PC-3 (cell line): Measurements from ENCODE around the gene EFNA5. TPM values are rescaled to one million over a fixed set of nuclear protein-coding genes. Genes with fewer than 3 reads are reported as not detected.

Experiments used
- ATAC-seq: fragments of 200-7000 bp; cut with Tn5 transposase; 2 replicates; pipeline ENCODE4 v1.9.1; 2020; ENCODE audit warnings: mild to moderate bottlenecking, moderate library complexity
- BruUV-seq: library from RNA; stranded (reverse); fragments of 400-500 nt; replicated peaks from 2 replicates; lab custom pipeline; 2021; lab: Mats Ljungman, UMichigan
- CTCF ChIA-PET: fragments of 300-600 bp; sonication (Branson Sonifier 250); formaldehyde crosslinking; loops from one replicate; lab custom pipeline; 2022; ENCODE audit warnings: antibody characterized with exemption; lab: Charles Lee
- POLR2A ChIA-PET: fragments of 300-600 bp; sonication (Branson Sonifier 250); formaldehyde crosslinking; loops from one replicate; lab custom pipeline; 2022; ENCODE audit warnings: antibody characterized with exemption; ENCODE audit not compliant: unreplicated experiment; lab: Charles Lee
- DNase-seq: peaks from one replicate; pipeline ENCODE4 v3.0.0-alpha.2; 2015
- H2AFZ ChIP-seq: fragments of 300-600 bp; sonication (generic); 2 replicates; pipeline ENCODE4 v1.6.0; 2016; ENCODE audit warnings: antibody characterized with exemption, low read length
- H3F3A ChIP-seq: fragments of 300-600 bp; sonication (generic); one replicate; pipeline ENCODE4 v1.6.0; 2017; ENCODE audit warnings: antibody characterized with exemption, low read length, control low read depth, mild to moderate bottlenecking; ENCODE audit not compliant: unreplicated experiment
- H3K27ac ChIP-seq: fragments of 300-600 bp; sonication (generic); 2 replicates; pipeline ENCODE4 v1.5.1; 2016; ENCODE audit warnings: mild to moderate bottlenecking, low read length
- H3K27me3 ChIP-seq: fragments of 300-600 bp; sonication (generic); 2 replicates; pipeline ENCODE4 v1.6.1; 2016; ENCODE audit warnings: low read length, mixed read lengths
- H3K36me3 ChIP-seq: fragments of 300-600 bp; sonication (generic); 2 replicates; pipeline ENCODE4 v1.6.1; 2016; ENCODE audit warnings: low read depth, mixed run types, low read length, mixed read lengths
- H3K4me1 ChIP-seq: fragments of 300-600 bp; sonication (generic); 2 replicates; pipeline ENCODE4 v1.5.1; 2016; ENCODE audit warnings: low read length; ENCODE audit not compliant: insufficient read depth
- H3K4me2 ChIP-seq: fragments of 300-600 bp; sonication (generic); 2 replicates; pipeline ENCODE4 v1.6.0; 2016; ENCODE audit warnings: low read length
- H3K4me3 ChIP-seq: fragments of 300-600 bp; sonication (generic); 2 replicates; pipeline ENCODE4 v1.5.1; 2016; ENCODE audit warnings: mild to moderate bottlenecking, low read length, mixed read lengths
- H3K79me2 ChIP-seq: fragments of 300-600 bp; sonication (generic); 2 replicates; pipeline ENCODE4 v1.6.1; 2017; ENCODE audit warnings: low read length, mixed read lengths
- H3K9ac ChIP-seq: fragments of 300-600 bp; sonication (generic); 2 replicates; pipeline ENCODE4 v1.6.0; 2016; ENCODE audit warnings: mild to moderate bottlenecking, low read length
- H3K9me2 ChIP-seq: fragments of 300-600 bp; sonication (generic); replicated peaks from 2 replicates; pipeline ENCODE4 v1.6.1; 2016; ENCODE audit warnings: mixed run types, low read length, mixed read lengths
- H3K9me3 ChIP-seq: fragments of 300-600 bp; sonication (generic); 2 replicates; pipeline ENCODE4 v1.6.1; 2016; ENCODE audit warnings: low read length, mixed read lengths
- H4K20me1 ChIP-seq: fragments of 300-600 bp; sonication (generic); 2 replicates; pipeline ENCODE4 v1.6.1; 2016; ENCODE audit warnings: low read length, mixed read lengths
- CTCF ChIP-seq: fragments of 300-600 bp; sonication (generic); conservative IDR thresholded peaks from 2 replicates; pipeline ENCODE4 v1.5.1; 2017; ENCODE audit warnings: antibody characterized with exemption, low read depth, mild to moderate bottlenecking, low read length
- EZH2 ChIP-seq: fragments of 300-600 bp; sonication (generic); IDR thresholded peaks from one replicate; pipeline ENCODE4 v1.6.1; 2017; ENCODE audit warnings: antibody characterized with exemption, mild to moderate bottlenecking, low read length; ENCODE audit not compliant: unreplicated experiment
- EZH2phosphoT487 ChIP-seq: fragments of 300-600 bp; sonication (generic); IDR thresholded peaks from 2 replicates; pipeline ENCODE4 v1.6.1; 2018; ENCODE audit warnings: mild to moderate bottlenecking, antibody characterized with exemption, low read length, borderline replicate concordance
- intact Hi-C: fragments of 100-400 bp; cut with micrococcal nuclease; formaldehyde crosslinking; loops from 2 replicates; pipeline ENCODE4 v1.9.0; 2023
- total RNA-seq: library from RNA; depleted of rRNA; stranded (reverse); fragments of >200 nt; gene quantifications from 2 replicates; pipeline ENCODE4 v1.2.3, GENCODE V29; 2014

EFNA5 gene
- total RNA-seq, 1 experiment from 2014 or later = 5.4 TPM

DNA sequence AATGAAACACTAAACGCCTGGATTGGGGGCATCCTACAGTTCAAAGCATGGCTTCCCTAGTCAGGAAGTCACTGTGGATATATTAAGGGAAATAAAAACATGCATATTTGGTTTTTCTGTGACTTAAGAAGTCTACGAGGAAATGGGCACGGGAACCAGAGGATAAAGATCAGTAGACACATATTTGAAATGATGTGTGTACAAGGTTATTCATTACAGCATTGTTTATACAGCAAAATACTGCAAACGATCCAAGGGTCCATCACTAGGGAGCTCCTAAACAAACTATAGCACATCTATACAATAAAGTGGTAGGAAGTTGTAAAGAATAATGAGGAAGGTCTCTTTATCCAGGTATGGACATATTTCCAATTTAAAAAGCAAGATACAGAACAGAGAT lies 71.8 kb downstream of the EFNA5 start:
- peaks cover 11% of the 10 kb centered on the region for H3K4me1 ChIP-seq
- no peak for DNase-seq
- POLR2A ChIA-PET = no interaction called here

DNA sequence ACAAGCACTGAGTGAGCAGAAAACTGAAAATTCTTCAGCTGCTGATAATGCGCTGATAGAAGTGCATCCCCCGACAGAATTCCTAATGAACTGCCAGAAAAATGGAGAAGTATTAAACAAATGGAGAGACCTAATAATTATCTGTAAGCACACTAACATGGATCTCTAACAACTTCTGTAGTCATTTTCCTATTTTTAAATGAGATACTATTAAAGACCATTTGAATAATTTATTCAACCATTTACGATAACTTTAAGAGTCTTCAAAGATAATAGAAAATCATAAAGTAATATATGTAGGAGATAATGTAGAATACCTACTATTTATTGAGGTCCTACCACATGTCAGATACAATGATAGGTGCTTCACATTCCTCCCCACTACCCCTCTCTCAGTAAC lies 72.9 kb downstream of the EFNA5 start:
- BruUV-seq = no TSS peak
- H3K4me3 ChIP-seq = no peak overlapping the region
- intact Hi-C loops = no loop called here
- TF ChIP-seq EZH2phosphoT487 (no peak), CTCF (no peak), EZH2 (no peak)
- no peaks in the 10 kb centered on the region for H3K9me3 ChIP-seq
- H3K4me2 ChIP-seq = no peak overlapping the region
- H3K79me2 ChIP-seq = no peaks in the 10 kb centered on the region
- H2AFZ ChIP-seq = no peak overlapping the region
- DNase-seq = no peak
- H3K9ac ChIP-seq = no peak overlapping the region
- H3K4me1 ChIP-seq = peaks cover 12% of the 10 kb centered on the region
- H3K27me3 ChIP-seq = no peaks in the 10 kb centered on the region
- no peak overlapping the region for H3K27ac ChIP-seq
- CTCF ChIA-PET = no interaction called here
- no peaks in the 10 kb centered on the region for H3K9me2 ChIP-seq
- no peaks in the 10 kb centered on the region for H3F3A ChIP-seq
- no peak for ATAC-seq
- H3K36me3 ChIP-seq = no peaks in the 10 kb centered on the region
- POLR2A ChIA-PET = no interaction called here
- H4K20me1 ChIP-seq = no peaks in the 10 kb centered on the region

More for the DNA sequence above, 71.8 kb downstream of the EFNA5 start:
- Histone ChIP-seq H3K9me2 (no peaks in the 10 kb centered on the region), H3K4me3 (no peak overlapping the region), H3K27me3 (no peaks in the 10 kb centered on the region), H3K4me2 (no peak overlapping the region), H3K27ac (no peak overlapping the region), H3K36me3 (no peaks in the 10 kb centered on the region), H4K20me1 (no peaks in the 10 kb centered on the region), H3K9me3 (no peaks in the 10 kb centered on the region), H3F3A (no peaks in the 10 kb centered on the region), H2AFZ (no peak overlapping the region), H3K79me2 (no peaks in the 10 kb centered on the region), H3K9ac (no peak overlapping the region)
- TF ChIP-seq EZH2phosphoT487 (no peak), EZH2 (no peak), CTCF (no peak)
- ATAC-seq = peak; percentile 17; the same call in 1 of the 2 replicates
- CTCF ChIA-PET = no interaction called here
- intact Hi-C loops = no loop called here
- no TSS peak for BruUV-seq

GRCh38 chr5:107597247-107597646 lies 73.5 kb downstream of the EFNA5 start:
- TF ChIP-seq CTCF = no peak
- no peak for TF ChIP-seq EZH2phosphoT487
- TF ChIP-seq EZH2 = no peak
- intact Hi-C loops = no loop called here
- no peak for DNase-seq

More at GRCh38 chr5:107597247-107597646, 73.5 kb downstream of the EFNA5 start:
- Histone ChIP-seq H3K9me3 (no peaks in the 10 kb centered on the region), H3K36me3 (no peaks in the 10 kb centered on the region), H3K79me2 (no peaks in the 10 kb centered on the region), H3K27me3 (no peaks in the 10 kb centered on the region), H3K27ac (no peak overlapping the region), H2AFZ (no peak overlapping the region), H3K4me3 (no peak overlapping the region), H3F3A (no peaks in the 10 kb centered on the region), H3K9me2 (no peaks in the 10 kb centered on the region), H3K4me1 (peaks cover 12% of the 10 kb centered on the region), H3K4me2 (no peak overlapping the region), H4K20me1 (no peaks in the 10 kb centered on the region), H3K9ac (no peak overlapping the region)
- BruUV-seq = no TSS peak
- POLR2A ChIA-PET = interaction anchor here (0.6 kb wide), 1 partner anchor 43 kb away, joined by 4 read pairs; no protein-coding TSS in a partner anchor
- no peak for ATAC-seq
- CTCF ChIA-PET = no interaction called here
